ENCODE measurements around the gene PPIP5K1. TPM values are rescaled to one million over a fixed set of nuclear protein-coding genes. Genes with fewer than 3 reads are reported as not detected.

Gene PPIP5K1
- total RNA-seq, 1 donor from 2014 or later, result 31.6 TPM

DNA sequence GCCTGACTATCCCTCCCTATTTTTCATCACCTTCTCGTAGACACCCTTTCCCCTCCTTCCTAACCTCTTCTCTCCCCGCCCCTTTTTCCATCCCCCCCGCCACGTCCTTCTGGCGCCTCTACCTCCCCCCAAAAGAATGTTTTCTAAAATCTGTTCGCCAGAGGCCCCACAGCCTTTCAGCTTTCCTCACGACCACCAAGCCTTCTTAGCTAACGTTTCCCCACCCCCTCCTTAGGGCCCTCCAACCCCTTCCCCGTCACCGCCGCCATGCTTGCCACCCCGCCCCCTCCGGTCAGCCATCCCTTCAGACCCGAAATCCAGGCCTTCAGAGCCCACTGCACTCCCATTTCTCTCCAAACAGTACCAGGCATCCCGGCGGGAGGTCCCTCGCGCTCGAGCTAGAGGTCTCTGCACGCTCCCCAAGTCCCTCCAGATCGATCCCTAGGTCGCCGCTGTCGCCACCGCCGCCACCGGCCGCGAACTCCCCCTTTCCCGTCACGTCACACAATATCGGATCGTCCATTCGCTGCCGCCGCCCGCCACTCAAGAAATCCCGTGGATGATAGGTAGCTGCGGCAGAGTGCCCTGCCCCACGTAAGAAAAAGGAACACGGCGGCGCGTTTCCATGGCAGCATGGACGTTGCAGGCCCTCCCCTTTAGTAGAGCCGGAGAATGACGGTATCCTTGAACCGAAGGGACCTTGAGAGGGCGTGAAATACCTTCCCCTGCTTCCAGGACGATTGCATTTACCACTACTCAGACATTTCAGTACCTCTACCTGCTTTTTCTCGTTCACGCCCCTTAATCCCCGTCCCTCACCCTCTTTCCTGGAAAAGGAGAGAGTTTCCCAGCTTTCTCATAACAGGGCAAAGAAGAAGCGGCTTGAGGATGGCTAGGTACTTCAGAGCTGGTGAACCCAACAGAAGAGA, 97.1 kb downstream of the PPIP5K1 start, which contains the start of gene TP53BP1:
Gene TP53BP1, minus strand, starts transcription at position 484 of the 929 bp plus-strand sequence. Its CDS starts 113 bp downstream, at position 371.
- H3K4me3 ChIP-seq, result peak within 1 kb of the TSS; percentile 85
- no peaks in the 10 kb centered on the region for H3K9me3 ChIP-seq
- TF ChIP-seq, protein P1, sequence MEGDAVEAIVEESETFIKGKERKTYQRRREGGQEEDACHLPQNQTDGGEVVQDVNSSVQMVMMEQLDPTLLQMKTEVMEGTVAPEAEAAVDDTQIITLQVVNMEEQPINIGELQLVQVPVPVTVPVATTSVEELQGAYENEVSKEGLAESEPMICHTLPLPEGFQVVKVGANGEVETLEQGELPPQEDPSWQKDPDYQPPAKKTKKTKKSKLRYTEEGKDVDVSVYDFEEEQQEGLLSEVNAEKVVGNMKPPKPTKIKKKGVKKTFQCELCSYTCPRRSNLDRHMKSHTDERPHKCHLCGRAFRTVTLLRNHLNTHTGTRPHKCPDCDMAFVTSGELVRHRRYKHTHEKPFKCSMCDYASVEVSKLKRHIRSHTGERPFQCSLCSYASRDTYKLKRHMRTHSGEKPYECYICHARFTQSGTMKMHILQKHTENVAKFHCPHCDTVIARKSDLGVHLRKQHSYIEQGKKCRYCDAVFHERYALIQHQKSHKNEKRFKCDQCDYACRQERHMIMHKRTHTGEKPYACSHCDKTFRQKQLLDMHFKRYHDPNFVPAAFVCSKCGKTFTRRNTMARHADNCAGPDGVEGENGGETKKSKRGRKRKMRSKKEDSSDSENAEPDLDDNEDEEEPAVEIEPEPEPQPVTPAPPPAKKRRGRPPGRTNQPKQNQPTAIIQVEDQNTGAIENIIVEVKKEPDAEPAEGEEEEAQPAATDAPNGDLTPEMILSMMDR (IDR thresholded peaks at IDR 0.05), result no peak
- no peaks in the 10 kb centered on the region for H3K27me3 ChIP-seq (ENCODE audit: low read depth)
- intact Hi-C loops (cut with DNase I), result no loop called here
- peaks cover 7% of the 10 kb centered on the region for H3K36me3 ChIP-seq
- peaks cover 6% of the 10 kb centered on the region for H3K4me1 ChIP-seq
- peak; percentile 100 for ATAC-seq
- peak within 1 kb of the TSS; percentile 82 for H3K27ac ChIP-seq
- DNase-seq, result peak; percentile 99

DNA sequence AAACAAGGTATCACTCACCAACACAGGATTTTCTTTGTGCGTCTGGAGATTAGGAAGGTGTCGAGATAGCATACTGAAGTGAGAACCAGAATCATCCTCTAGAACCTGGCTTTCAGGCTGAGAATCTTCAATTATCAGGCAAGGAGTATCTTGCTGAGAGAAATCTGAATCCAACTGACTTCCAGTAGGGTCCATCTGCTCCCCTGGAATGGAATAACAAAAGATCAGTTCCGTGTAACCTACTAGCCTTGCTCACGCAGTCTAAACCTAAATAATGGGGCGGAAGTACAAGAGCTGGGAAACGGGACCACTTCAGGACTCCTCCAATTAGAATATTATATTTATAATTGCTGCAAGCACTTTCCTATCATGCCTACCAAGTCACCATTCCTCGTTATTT, 97.7 kb downstream of the PPIP5K1 start:
- Histone ChIP-seq H3K36me3 (peaks cover 13% of the 10 kb centered on the region), H3K4me1 (peaks cover 6% of the 10 kb centered on the region), H3K4me3 (peak overlapping the region; percentile 85), H3K27me3 (ENCODE audit: low read depth) (no peaks in the 10 kb centered on the region), H3K27ac (peak overlapping the region; percentile 82), H3K9me3 (no peaks in the 10 kb centered on the region)
- intact Hi-C loops (cut with DNase I), result no loop called here
- DNase-seq (no peak), ATAC-seq (no peak)
- TF ChIP-seq, protein P1 (IDR thresholded peaks at IDR 0.05), result no peak

DNA sequence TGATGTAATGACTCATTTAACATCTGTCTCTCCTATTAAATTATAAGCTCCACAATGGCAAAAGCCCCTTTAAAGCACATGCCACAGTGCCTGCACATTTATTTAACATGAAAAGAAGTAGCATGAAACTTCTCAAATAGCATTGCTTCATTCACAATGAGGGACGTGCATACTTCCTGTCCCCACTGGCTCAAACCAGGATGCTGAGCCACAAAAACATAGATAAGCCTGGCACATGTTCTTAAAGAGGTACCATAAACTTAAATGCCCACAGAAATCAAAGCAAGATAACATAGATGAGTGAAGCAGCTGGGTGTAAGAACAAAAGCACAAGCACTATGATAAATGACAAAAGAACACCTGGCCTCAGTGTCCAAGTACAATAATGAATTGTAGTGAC, 100.8 kb downstream of the PPIP5K1 start:
- peaks cover 6% of the 10 kb centered on the region for H3K4me1 ChIP-seq
- H3K27ac ChIP-seq, result no peak overlapping the region
- no peaks in the 10 kb centered on the region for H3K9me3 ChIP-seq
- no peaks in the 10 kb centered on the region for H3K27me3 ChIP-seq (ENCODE audit: low read depth)
- TF ChIP-seq, protein P1 (IDR thresholded peaks at IDR 0.05), result no peak
- ATAC-seq (no peak), DNase-seq (no peak)
- peaks cover 38% of the 10 kb centered on the region for H3K36me3 ChIP-seq
- H3K4me3 ChIP-seq, result no peak overlapping the region
- intact Hi-C loops (cut with DNase I), result no loop called here

DNA sequence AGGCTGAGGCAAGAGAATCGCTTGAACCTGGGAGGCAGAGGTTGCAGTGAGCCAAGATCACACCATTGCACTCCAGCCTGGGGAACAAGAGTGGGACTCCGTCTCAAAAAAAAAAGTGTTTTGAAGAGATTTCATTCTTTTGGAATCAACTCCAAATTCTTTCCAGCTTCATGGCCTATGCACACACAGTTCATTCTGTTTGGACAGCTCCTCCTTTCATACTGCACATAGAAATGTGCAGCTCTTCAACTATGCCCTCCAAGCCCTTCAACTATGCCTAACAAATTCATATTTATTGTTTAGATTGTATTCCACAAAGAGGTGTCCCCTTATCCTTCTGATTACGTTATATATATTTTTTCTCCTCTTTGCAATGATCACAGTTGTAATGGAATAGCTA, 101.2 kb downstream of the PPIP5K1 start:
- ATAC-seq (no peak), DNase-seq (no peak)
- TF ChIP-seq, protein P1 (IDR thresholded peaks at IDR 0.05), result no peak
- H3K9me3 ChIP-seq, result no peaks in the 10 kb centered on the region
- peaks cover 38% of the 10 kb centered on the region for H3K36me3 ChIP-seq
- intact Hi-C loops (cut with DNase I), result no loop called here
- peaks cover 6% of the 10 kb centered on the region for H3K4me1 ChIP-seq
- H3K4me3 ChIP-seq, result no peak overlapping the region
- H3K27me3 ChIP-seq (ENCODE audit: low read depth), result no peaks in the 10 kb centered on the region
- no peak overlapping the region for H3K27ac ChIP-seq

DNA sequence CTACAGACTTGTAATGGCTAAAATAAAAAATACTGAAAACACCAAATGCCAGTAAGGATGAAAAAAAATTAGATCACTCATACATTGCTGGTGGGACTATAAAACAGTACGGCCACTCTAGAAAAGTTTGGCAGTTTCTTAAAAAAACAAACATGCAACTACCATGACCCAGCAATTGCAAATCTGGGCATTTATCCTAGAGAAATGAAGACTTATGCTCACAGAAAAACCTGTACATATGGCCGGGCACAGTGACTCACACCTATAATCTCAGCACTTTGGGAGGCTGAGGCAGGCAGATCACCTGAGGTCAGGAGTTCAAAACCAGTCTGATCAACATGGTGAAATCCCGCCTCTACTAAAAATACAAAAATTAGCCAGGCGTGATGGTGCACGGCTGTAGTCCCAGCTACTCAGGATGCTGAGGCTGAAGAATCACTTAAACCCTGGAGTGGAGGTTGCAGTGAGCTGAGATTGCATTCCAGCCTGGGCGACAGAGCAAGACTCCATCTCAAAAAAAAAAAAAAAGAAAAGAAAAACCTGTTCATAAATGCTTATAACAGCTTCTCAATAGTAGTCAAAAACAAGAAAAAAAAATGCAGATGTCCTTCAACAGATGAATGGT, 102.6 kb downstream of the PPIP5K1 start:
- Histone ChIP-seq H3K27me3 (ENCODE audit: low read depth) (no peaks in the 10 kb centered on the region), H3K4me1 (peaks cover 5% of the 10 kb centered on the region), H3K27ac (no peak overlapping the region), H3K36me3 (peaks cover 43% of the 10 kb centered on the region), H3K9me3 (no peaks in the 10 kb centered on the region), H3K4me3 (no peak overlapping the region)
- ATAC-seq (no peak), DNase-seq (no peak)
- TF ChIP-seq, protein P1 (IDR thresholded peaks at IDR 0.05), result no peak
- intact Hi-C loops (cut with DNase I), result no loop called here

All from lower lobe of right lung (tissue), 2 donors.